Nephron progenitor cell (in vitro differentiated cells): Measurements from ENCODE around the gene ZNF556.

ENCODE experiments used
- DNase-seq: peaks from one replicate; pipeline ENCODE4 v3.0.0; 2021
- H3K27ac Mint-ChIP-seq: 2 replicates; pipeline ENCODE4 v1.8.0; 2021; ENCODE audit warnings: mild to moderate bottlenecking, moderate library complexity, mixed read lengths
- H3K27me3 Mint-ChIP-seq: 2 replicates; pipeline ENCODE4 v1.8.0; 2021; ENCODE audit warnings: mild to moderate bottlenecking, low read depth, mixed read lengths; ENCODE audit not compliant: poor library complexity
- H3K36me3 Mint-ChIP-seq: 2 replicates; pipeline ENCODE4 v1.8.0; 2021; ENCODE audit warnings: low read depth, mixed read lengths
- H3K4me1 Mint-ChIP-seq: 2 replicates; pipeline ENCODE4 v1.8.0; 2021; ENCODE audit warnings: mixed read lengths
- H3K4me3 Mint-ChIP-seq: 2 replicates; pipeline ENCODE4 v1.8.0; 2021; ENCODE audit warnings: mild to moderate bottlenecking, moderate library complexity, mixed read lengths
- H3K9me3 Mint-ChIP-seq: 2 replicates; pipeline ENCODE4 v1.8.0; 2021; ENCODE audit warnings: mild to moderate bottlenecking, moderate library complexity, mixed read lengths
- CTCF ChIP-seq: fragments of 200-600 bp; sonication (generic); IDR thresholded peaks from 2 replicates; pipeline ENCODE4 v1.5.0; 2021; ENCODE audit warnings: antibody characterized with exemption

The ZNF556 gene

GRCh38 chr19:2867025-2867991, at the start of gene ZNF556:
TSS of gene ZNF556 (plus strand) at chr19:2867335. CDS start at chr19:2867422, 87 bp downstream.
- Mint-ChIP-seq H3K4me1 (no peaks in the 10 kb centered on the region), H3K9me3 (peaks cover 83% of the 10 kb centered on the region), H3K27ac (no peak within 1 kb of the TSS), H3K4me3 (no peak within 1 kb of the TSS), H3K27me3 (peaks cover 3% of the 10 kb centered on the region), H3K36me3 (peaks cover 6% of the 10 kb centered on the region)
- TF ChIP-seq CTCF, result no peak
- no peak for DNase-seq

- peak; percentile 94 for TF ChIP-seq CTCF
- peak; percentile 100 for DNase-seq
- H3K27me3 Mint-ChIP-seq, result peaks cover 10% of the 10 kb centered on the region
- no peaks in the 10 kb centered on the region for H3K4me1 Mint-ChIP-seq
- H3K9me3 Mint-ChIP-seq, result peaks cover 18% of the 10 kb centered on the region
- peak within 1 kb of the TSS; percentile 91 for H3K4me3 Mint-ChIP-seq
- H3K27ac Mint-ChIP-seq, result peak within 1 kb of the TSS; percentile 84
- H3K36me3 Mint-ChIP-seq, result peaks cover 36% of the 10 kb centered on the region
Measured at GRCh38 chr19:2819540-2820111, 47.5 kb upstream of the ZNF556 start, which contains the start of gene ZNF554. TSS of gene ZNF554 (plus strand) at chr19:2819868. CDS start at chr19:2820072, 204 bp downstream.

- H3K27ac Mint-ChIP-seq, result peak overlapping the region; percentile 84
- H3K9me3 Mint-ChIP-seq, result peaks cover 22% of the 10 kb centered on the region
- no peaks in the 10 kb centered on the region for H3K4me1 Mint-ChIP-seq
- TF ChIP-seq CTCF, result no peak
- DNase-seq, result no peak
- H3K27me3 Mint-ChIP-seq, result peaks cover 11% of the 10 kb centered on the region
- H3K4me3 Mint-ChIP-seq, result peak overlapping the region; percentile 91
- peaks cover 41% of the 10 kb centered on the region for H3K36me3 Mint-ChIP-seq
Measured at GRCh38 chr19:2820112-2820702, 46.9 kb upstream of the ZNF556 start.

- TF ChIP-seq CTCF, result no peak
- no peak for DNase-seq
- Mint-ChIP-seq H3K27ac (no peak overlapping the region), H3K36me3 (peaks cover 64% of the 10 kb centered on the region), H3K9me3 (peaks cover 44% of the 10 kb centered on the region), H3K4me1 (no peaks in the 10 kb centered on the region), H3K27me3 (peaks cover 11% of the 10 kb centered on the region), H3K4me3 (no peak overlapping the region)
Measured at GRCh38 chr19:2822846-2823245, 44.3 kb upstream of the ZNF556 start.

- Mint-ChIP-seq H3K27me3 (peaks cover 10% of the 10 kb centered on the region), H3K9me3 (peaks cover 52% of the 10 kb centered on the region), H3K27ac (no peak overlapping the region), H3K4me3 (no peak overlapping the region), H3K36me3 (peaks cover 72% of the 10 kb centered on the region), H3K4me1 (no peaks in the 10 kb centered on the region)
- TF ChIP-seq CTCF, result no peak
- DNase-seq, result no peak
Measured at GRCh38 chr19:2823646-2824045, 43.5 kb upstream of the ZNF556 start.
